Kidney (tissue), 14 donors: ENCODE results near the gene EIF5B. TPM values are rescaled to one million over a fixed set of nuclear protein-coding genes. Genes with fewer than 3 reads are reported as not detected.

Source experiments
- DNase-seq, 5 donors: peaks; one replicate each; pipeline ENCODE4 v3.0.0-alpha.2; 2013 to 2020
- FAIRE-seq: peaks from 2 replicates; lab custom pipeline; 2012; peaks lifted over from hg19 to GRCh38; lab: Jason Lieb, UNC
- H3K27ac ChIP-seq, 2 donors: one replicate each; pipeline ENCODE4 v1.7.0; 2013; ENCODE audit warnings: low read depth in 2 of 2, low read length in 2 of 2, inconsistent platforms in 1 of 2
- H3K27me3 ChIP-seq: one replicate; pipeline ENCODE4 v1.7.1; 2013; ENCODE audit warnings: low read length, inconsistent platforms; ENCODE audit not compliant: control insufficient read depth, insufficient read depth
- H3K36me3 ChIP-seq, 3 donors: one replicate each; pipeline versions ENCODE4 v1.7.0 to v1.7.1; 2013; ENCODE audit warnings: low read length in 3 of 3, control low read depth in 1 of 3, inconsistent platforms in 1 of 3; ENCODE audit not compliant: insufficient read depth in 3 of 3, control insufficient read depth in 2 of 3
- H3K4me1 ChIP-seq, 3 donors: one replicate each; pipeline versions ENCODE4 v1.7.0 to v1.7.1; 2013; ENCODE audit warnings: low read length in 3 of 3, inconsistent platforms in 1 of 3, low read depth in 1 of 3; ENCODE audit not compliant: control insufficient read depth in 2 of 3, insufficient read depth in 2 of 3
- H3K4me3 ChIP-seq, 3 donors: one replicate each; pipeline versions ENCODE4 v1.7.0 to v1.8.1; 2013; ENCODE audit warnings: low read length in 3 of 3, control low read depth in 1 of 3, inconsistent platforms in 1 of 3
- H3K9ac ChIP-seq, 3 donors: one replicate each; pipeline versions ENCODE4 v1.7.0 to v1.7.1; 2013; ENCODE audit warnings: low read length in 3 of 3, control low read depth in 1 of 3, inconsistent platforms in 1 of 3
- H3K9me3 ChIP-seq, 3 donors: one replicate each; pipeline versions ENCODE4 v1.7.0 to v1.7.1; 2013; ENCODE audit warnings: low read length in 3 of 3, control low read depth in 1 of 3, inconsistent platforms in 1 of 3; ENCODE audit not compliant: control insufficient read depth in 2 of 3, insufficient read depth in 1 of 3
- CTCF ChIP-seq: IDR thresholded peaks from 3 replicates; pipeline ENCODE4 v1.5.1; 2012; ENCODE audit warnings: mild to moderate bottlenecking, moderate library complexity, borderline replicate concordance; ENCODE audit not compliant: insufficient read depth; ENCODE audit errors: extremely low read depth
- intact Hi-C: fragments of 100-400 bp; cut with DNase I; formaldehyde crosslinking; loops from one replicate; pipeline ENCODE4 v1.11.1; 2022
- polyA plus RNA-seq: library from polyadenylated mRNA; stranded (reverse); fragments of 350-450 nt; fragmentation: Illumina TruSeq; extraction: RNeasy Lipid Tissue Mini Kit (QIAGEN cat#74804); gene quantifications from one replicate; pipeline ENCODE4 v1.2.3, GENCODE V29; 2014; ENCODE audit warnings: low read depth, low replicate concordance; ENCODE audit not compliant: insufficient read depth
- total RNA-seq: library from RNA; stranded (reverse); fragmentation: NEBNext Ultra II Directional; extraction: Animal tissue kit (Norgen Biotek cat#: 25700); gene quantifications from one replicate; pipeline ENCODE4 v1.2.1, GENCODE V29; 2021
- donor health status: control.
- donor health status: control.
- donor health status: control.
- donor health status: control.
- donor health status: control.
- donor health status: DM: yes; HTN: yes; CAD: no.
- donor health status: Normal renal cell carcinoma (clear cell type).

EIF5B gene
- total and polyA plus RNA-seq, 2 donors from 2014 or later, result 36.9 to 39.7 TPM

GRCh38 chr2:99404039-99404796 is 67.0 kb downstream of the EIF5B start:
- DNase-seq, result peak in 2 of 5 donors; percentile 11 to 13
- Histone ChIP-seq H3K4me3 (peak overlapping the region in 1 of 3 donors; percentile 2), H3K27me3 (no peaks in the 10 kb centered on the region), H3K27ac (peak overlapping the region; percentile 29 to 32), H3K9me3 (no peaks in the 10 kb centered on the region), H3K4me1 (peaks cover 0 to 12% (median 2%) of the 10 kb centered on the region in 3 donors), H3K9ac (no peak overlapping the region), H3K36me3 (peaks cover 9 to 71% (median 31%) of the 10 kb centered on the region in 3 donors)
- no peak for TF ChIP-seq CTCF
- FAIRE-seq, result no peak
- intact Hi-C loops, result no loop called here

GRCh38 chr2:99404797-99405669 is 67.8 kb downstream of the EIF5B start:
- H3K4me3 ChIP-seq, result no peak overlapping the region
- intact Hi-C loops, result no loop called here
- no peaks in the 10 kb centered on the region for H3K9me3 ChIP-seq
- no peaks in the 10 kb centered on the region for H3K27me3 ChIP-seq
- H3K4me1 ChIP-seq, result peaks cover 0 to 12% (median 2%) of the 10 kb centered on the region in 3 donors
- no peak for TF ChIP-seq CTCF
- FAIRE-seq (no peak), DNase-seq (no peak)
- peak overlapping the region; percentile 18 to 29 for H3K27ac ChIP-seq
- peaks cover 9 to 63% (median 29%) of the 10 kb centered on the region in 3 donors for H3K36me3 ChIP-seq
- H3K9ac ChIP-seq, result peak overlapping the region in 1 of 3 donors; percentile 41

- FAIRE-seq, result no peak
These were observed 68.9 kb downstream of the EIF5B start for GRCh38 chr2:99406137-99406536.

More at GRCh38 chr2:99406137-99406536, 68.9 kb downstream of the EIF5B start:
- DNase-seq, result no peak
- H3K36me3 ChIP-seq, result peaks cover 9 to 64% (median 33%) of the 10 kb centered on the region in 3 donors
- TF ChIP-seq CTCF, result no peak
- intact Hi-C loops, result no loop called here
- H3K27me3 ChIP-seq, result no peaks in the 10 kb centered on the region
- H3K9me3 ChIP-seq, result no peaks in the 10 kb centered on the region
- no peak overlapping the region for H3K27ac ChIP-seq
- H3K4me1 ChIP-seq, result peaks cover 0 to 12% (median 2%) of the 10 kb centered on the region in 3 donors
- no peak overlapping the region for H3K4me3 ChIP-seq
- no peak overlapping the region for H3K9ac ChIP-seq
